Measurements from ENCODE around the gene PTEN. TPM values are rescaled to one million over a fixed set of nuclear protein-coding genes. Genes with fewer than 3 reads are reported as not detected.

Gene PTEN
- total RNA-seq, 4 donors from 2014 or later = 90.8 to 146 (median 112) TPM

GRCh38 chr10:87864496-87865059 lies 1.2 kb downstream of the PTEN start:
- no peak for ATAC-seq
- H3K4me3 ChIP-seq = peak overlapping the region; percentile 44 to 88
- TF ChIP-seq POLR2AphosphoS5 (IDR thresholded peaks at IDR 0.05) (no peak), EP300 (IDR thresholded peaks at IDR 0.05) (no peak), POLR2A (IDR thresholded peaks at IDR 0.05) (no peak)
- TF ChIP-seq, protein P1, sequence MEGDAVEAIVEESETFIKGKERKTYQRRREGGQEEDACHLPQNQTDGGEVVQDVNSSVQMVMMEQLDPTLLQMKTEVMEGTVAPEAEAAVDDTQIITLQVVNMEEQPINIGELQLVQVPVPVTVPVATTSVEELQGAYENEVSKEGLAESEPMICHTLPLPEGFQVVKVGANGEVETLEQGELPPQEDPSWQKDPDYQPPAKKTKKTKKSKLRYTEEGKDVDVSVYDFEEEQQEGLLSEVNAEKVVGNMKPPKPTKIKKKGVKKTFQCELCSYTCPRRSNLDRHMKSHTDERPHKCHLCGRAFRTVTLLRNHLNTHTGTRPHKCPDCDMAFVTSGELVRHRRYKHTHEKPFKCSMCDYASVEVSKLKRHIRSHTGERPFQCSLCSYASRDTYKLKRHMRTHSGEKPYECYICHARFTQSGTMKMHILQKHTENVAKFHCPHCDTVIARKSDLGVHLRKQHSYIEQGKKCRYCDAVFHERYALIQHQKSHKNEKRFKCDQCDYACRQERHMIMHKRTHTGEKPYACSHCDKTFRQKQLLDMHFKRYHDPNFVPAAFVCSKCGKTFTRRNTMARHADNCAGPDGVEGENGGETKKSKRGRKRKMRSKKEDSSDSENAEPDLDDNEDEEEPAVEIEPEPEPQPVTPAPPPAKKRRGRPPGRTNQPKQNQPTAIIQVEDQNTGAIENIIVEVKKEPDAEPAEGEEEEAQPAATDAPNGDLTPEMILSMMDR (IDR thresholded peaks at IDR 0.05) = no peak
- no peaks in the 10 kb centered on the region for H3K9me3 ChIP-seq
- peak overlapping the region; percentile 68 to 99 (median 98) for H3K27ac ChIP-seq
- peaks cover 0 to 40% (median 5%) of the 10 kb centered on the region in 3 donors for H3K4me1 ChIP-seq
- no peaks in the 10 kb centered on the region for H3K36me3 ChIP-seq
- 0% methylated on average over 13 to 16 of the region's 16 CpGs for WGBS, 2 donors (ENCODE audit: low coverage in 1 of 2)
- no peaks in the 10 kb centered on the region for H3K27me3 ChIP-seq

DNA sequence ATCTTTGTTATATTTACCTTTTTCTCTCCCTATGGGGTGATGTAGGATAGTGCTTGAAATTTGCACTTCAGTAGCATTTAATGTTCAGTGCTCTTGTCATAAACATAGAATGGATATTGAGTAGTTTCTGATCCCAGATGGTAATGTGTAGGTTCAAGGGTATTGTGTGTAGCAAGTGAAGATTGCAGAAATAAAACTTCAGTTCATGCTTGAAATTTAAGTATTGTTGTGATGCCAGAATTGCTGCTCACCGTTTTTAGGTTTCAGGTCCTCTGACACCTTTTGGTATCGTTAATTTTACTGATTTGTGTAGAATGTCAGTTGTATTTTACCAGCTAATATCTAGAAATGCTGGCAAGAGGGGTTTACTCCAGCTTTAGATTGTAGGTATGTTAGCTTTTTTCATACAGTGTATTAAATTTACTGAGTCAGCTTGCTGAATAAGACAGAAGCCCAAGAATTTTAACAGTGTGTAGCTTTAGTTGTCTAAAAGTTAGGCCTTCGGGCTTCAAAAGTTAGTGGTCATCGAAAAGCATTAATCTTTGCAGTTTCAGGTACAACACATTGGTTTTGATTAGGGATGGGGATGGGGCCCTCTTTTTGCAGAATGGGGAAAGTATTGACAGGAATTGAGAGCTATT lies 1.9 kb downstream of the PTEN start:
- ATAC-seq = no peak
- WGBS, 2 donors (ENCODE audit: low coverage in 1 of 2) = 0 to 3% methylated on average over 4 of the region's 4 CpGs
- TF ChIP-seq POLR2AphosphoS5 (IDR thresholded peaks at IDR 0.05) (no peak), POLR2A (IDR thresholded peaks at IDR 0.05) (no peak), EP300 (IDR thresholded peaks at IDR 0.05) (no peak)
- TF ChIP-seq, protein P1 (IDR thresholded peaks at IDR 0.05) = no peak

DNA sequence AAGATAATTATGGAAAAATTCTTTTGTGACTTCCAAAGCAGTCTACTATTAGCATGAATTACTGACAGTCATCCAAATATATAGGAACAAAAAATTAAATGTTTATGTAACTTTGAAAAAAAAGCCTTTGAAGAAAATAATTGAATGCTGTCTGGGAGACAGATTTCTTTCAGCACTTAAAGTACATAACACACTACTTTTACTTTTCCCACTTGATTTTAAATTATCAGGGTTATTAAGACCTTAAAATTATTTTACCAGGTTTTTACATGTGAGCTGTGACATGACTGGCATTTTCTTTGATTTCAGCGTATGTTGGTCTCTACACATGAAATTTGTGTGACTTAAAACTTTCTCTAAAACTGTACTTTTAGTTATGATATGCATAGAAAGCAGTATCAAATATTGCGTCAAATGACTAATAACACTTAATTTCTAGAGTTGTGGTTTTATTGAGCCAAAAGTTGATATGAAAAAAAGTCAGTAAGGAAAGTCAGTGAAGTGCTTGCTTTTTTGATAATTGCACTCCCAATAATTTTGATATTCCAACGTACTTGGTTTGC lies 3.1 kb downstream of the PTEN start:
- no peak for ATAC-seq
- Histone ChIP-seq H3K9me3 (no peaks in the 10 kb centered on the region), H3K36me3 (no peaks in the 10 kb centered on the region), H3K4me1 (peaks cover 4 to 44% (median 6%) of the 10 kb centered on the region in 3 donors), H3K27ac (peak overlapping the region in 3 of 4 donors; percentile 98 to 99 (median 98)), H3K4me3 (peak overlapping the region; percentile 44 to 88), H3K27me3 (no peaks in the 10 kb centered on the region)
- TF ChIP-seq, protein P1 (IDR thresholded peaks at IDR 0.05) = no peak
- no peak for TF ChIP-seq EP300 (IDR thresholded peaks at IDR 0.05)
- no peak for TF ChIP-seq POLR2AphosphoS5 (IDR thresholded peaks at IDR 0.05)
- no peak for TF ChIP-seq POLR2A (IDR thresholded peaks at IDR 0.05)
- WGBS, 2 donors (ENCODE audit: low coverage in 1 of 2) = 1 to 2% methylated on average over 3 of the region's 3 CpGs

More for the DNA sequence above, 1.9 kb downstream of the PTEN start:
- H3K36me3 ChIP-seq = no peaks in the 10 kb centered on the region
- no peaks in the 10 kb centered on the region for H3K9me3 ChIP-seq
- H3K4me3 ChIP-seq = peak overlapping the region; percentile 44 to 88
- peaks cover 0 to 44% (median 5%) of the 10 kb centered on the region in 3 donors for H3K4me1 ChIP-seq
- peak overlapping the region; percentile 68 to 99 (median 98) for H3K27ac ChIP-seq
- no peaks in the 10 kb centered on the region for H3K27me3 ChIP-seq

DNA sequence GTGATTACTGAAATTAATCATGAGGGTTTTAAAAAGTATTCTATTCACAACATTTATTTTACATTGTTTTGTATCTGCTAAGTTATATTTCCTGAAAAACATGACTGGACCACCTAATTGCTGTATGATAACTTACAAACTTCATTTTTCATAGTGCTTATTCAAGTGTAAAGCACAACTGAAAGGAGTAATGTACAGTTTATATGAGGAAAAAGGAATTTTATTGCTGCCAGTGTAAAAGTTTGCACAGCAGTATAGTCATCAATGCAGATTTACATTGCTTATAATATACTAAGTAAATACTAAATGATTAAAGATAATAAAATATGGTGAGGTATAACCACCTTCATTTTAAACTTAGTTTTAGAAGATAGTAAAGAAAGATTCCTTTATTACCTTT lies 4.0 kb downstream of the PTEN start:
- TF ChIP-seq EP300 (IDR thresholded peaks at IDR 0.05) = no peak
- TF ChIP-seq, protein P1 (IDR thresholded peaks at IDR 0.05) = no peak
- TF ChIP-seq POLR2A (IDR thresholded peaks at IDR 0.05) = no peak
- TF ChIP-seq POLR2AphosphoS5 (IDR thresholded peaks at IDR 0.05) = no peak
- no peaks in the 10 kb centered on the region for H3K9me3 ChIP-seq
- peak overlapping the region; percentile 44 to 88 for H3K4me3 ChIP-seq
- H3K27ac ChIP-seq = peak overlapping the region in 3 of 4 donors; percentile 44 to 99 (median 98)
- no peaks in the 10 kb centered on the region for H3K27me3 ChIP-seq
- H3K4me1 ChIP-seq = peaks cover 4 to 50% (median 8%) of the 10 kb centered on the region in 3 donors
- no peak for ATAC-seq
- no peaks in the 10 kb centered on the region for H3K36me3 ChIP-seq

All from gastroesophageal sphincter (tissue), 4 donors.